NK-92 treated with Interleukin-12 subunit alpha and Interleukin-12 subunit beta, amount 100 ng/mL, for 24 hours (cell line): ENCODE measurements around the gene AGFG1.
"Not testable (repeated sequence)": the region's sequence is repeated elsewhere in the genome, so short reads cannot be mapped to it uniquely, and the experiment has no call there.

Source experiments
- DNase-seq: peaks from one replicate; lab custom pipeline; 2025; lab: John Stamatoyannopoulos, UW

Gene AGFG1

GRCh38 chr2:227539465-227539956 is 67.6 kb downstream of the AGFG1 start:
- DNase-seq, result no peak

GRCh38 chr2:227540352-227540751 is 68.4 kb downstream of the AGFG1 start:
- not testable (repeated sequence) for DNase-seq

GRCh38 chr2:227545990-227546389 is 74.0 kb downstream of the AGFG1 start:
- DNase-seq, result no peak

GRCh38 chr2:227551836-227552235 is 79.9 kb downstream of the AGFG1 start:
- DNase-seq, result no peak

- no peak for DNase-seq
Measured at GRCh38 chr2:227562581-227562980, 90.6 kb downstream of the AGFG1 start.

GRCh38 chr2:227565080-227565479 is 93.1 kb downstream of the AGFG1 start:
- no peak for DNase-seq

GRCh38 chr2:227566012-227566411 is 94.1 kb downstream of the AGFG1 start:
- no peak for DNase-seq

- no peak for DNase-seq
Measured at GRCh38 chr2:227568852-227569169, 96.9 kb downstream of the AGFG1 start.

- no peak for DNase-seq
Measured at GRCh38 chr2:227570615-227571014, 98.7 kb downstream of the AGFG1 start.

GRCh38 chr2:227576110-227576509 is 104.2 kb downstream of the AGFG1 start:
- no peak for DNase-seq

GRCh38 chr2:227576812-227577211 is 104.9 kb downstream of the AGFG1 start:
- DNase-seq, result no peak

GRCh38 chr2:227577555-227577954 is 105.6 kb downstream of the AGFG1 start:
- DNase-seq, result no peak

GRCh38 chr2:227578642-227579041 is 106.7 kb downstream of the AGFG1 start:
- no peak for DNase-seq

- no peak for DNase-seq
Measured at GRCh38 chr2:227579791-227580190, 107.8 kb downstream of the AGFG1 start.

- DNase-seq, result no peak
Measured at GRCh38 chr2:227582369-227582768, 110.4 kb downstream of the AGFG1 start.

GRCh38 chr2:227592694-227593387 is 120.9 kb downstream of the AGFG1 start:
- no peak for DNase-seq

- DNase-seq, result no peak
Measured at GRCh38 chr2:227595797-227596196, 123.8 kb downstream of the AGFG1 start.

GRCh38 chr2:227597036-227597435 is 125.1 kb downstream of the AGFG1 start:
- no peak for DNase-seq

- DNase-seq, result no peak
Measured at GRCh38 chr2:227597998-227598397, 126.0 kb downstream of the AGFG1 start.

GRCh38 chr2:227598835-227599503 is 127.0 kb downstream of the AGFG1 start, which contains the start of gene SCYGR2:
Gene SCYGR2, plus strand, starts transcription at chr2:227598893. Its CDS starts 0 bp downstream, at chr2:227598893.
- DNase-seq, result not testable (repeated sequence)

- DNase-seq, result no peak
Measured at GRCh38 chr2:227602358-227602757, 130.4 kb downstream of the AGFG1 start.

GRCh38 chr2:227606476-227606875 is 134.5 kb downstream of the AGFG1 start:
- DNase-seq, result no peak

- DNase-seq, result no peak
Measured at GRCh38 chr2:227607941-227608340, 136.0 kb downstream of the AGFG1 start.
